ENCODE data around the gene DLEC1. TPM values are rescaled to one million over a fixed set of nuclear protein-coding genes. Genes with fewer than 3 reads are reported as not detected.

Gene DLEC1
- total and polyA plus RNA-seq, 5 donors, result 0.23 to 1.0 (median 0.48) TPM

- peak; percentile 23 to 33 for ATAC-seq
- DNase-seq, result peak; percentile 69 to 88 (median 88)
- H3K9me3 ChIP-seq (ENCODE audit: control insufficient read depth, low read length), result no peaks in the 10 kb centered on the region
- H3K27me3 ChIP-seq (ENCODE audit: control insufficient read depth, insufficient read depth), result no peaks in the 10 kb centered on the region
- H3K4me3 ChIP-seq (ENCODE audit: low read length), result no peak overlapping the region
- WGBS, result 35% methylated on average over 7 of the region's 7 CpGs
- no peak overlapping the region for H3K27ac ChIP-seq (ENCODE audit: low read length)
- intact Hi-C loops (cut with DNase I), result no loop called here
- no peaks in the 10 kb centered on the region for H3K4me1 ChIP-seq (ENCODE audit: control insufficient read depth, insufficient read depth, low read length)
Measured at GRCh38 chr3:38003371-38003816, 35.6 kb upstream of the DLEC1 start.

- peak; percentile 52 to 53 for ATAC-seq
- DNase-seq, result peak; percentile 83 to 91 (median 87)
- WGBS, result 68% methylated on average over 11 of the region's 11 CpGs
Measured at GRCh38 chr3:38003817-38004414, 35.1 kb upstream of the DLEC1 start.

GRCh38 chr3:38004415-38005075, 34.5 kb upstream of the DLEC1 start:
- Histone ChIP-seq H3K9me3 (ENCODE audit: control insufficient read depth, low read length) (no peaks in the 10 kb centered on the region), H3K4me3 (ENCODE audit: low read length) (no peak overlapping the region), H3K27me3 (ENCODE audit: control insufficient read depth, insufficient read depth) (no peaks in the 10 kb centered on the region), H3K4me1 (ENCODE audit: control insufficient read depth, insufficient read depth, low read length) (no peaks in the 10 kb centered on the region), H3K27ac (ENCODE audit: low read length) (peak overlapping the region; percentile 38)
- intact Hi-C loops (cut with DNase I), result no loop called here
- peak; percentile 81 to 94 (median 87) for DNase-seq
- peak; percentile 67 to 76 for ATAC-seq
- WGBS, result 64% methylated on average over 14 of the region's 14 CpGs

More at GRCh38 chr3:38003817-38004414, 35.1 kb upstream of the DLEC1 start:
- H3K4me3 ChIP-seq (ENCODE audit: low read length), result no peak overlapping the region
- no peaks in the 10 kb centered on the region for H3K27me3 ChIP-seq (ENCODE audit: control insufficient read depth, insufficient read depth)
- intact Hi-C loops (cut with DNase I), result no loop called here
- peak overlapping the region; percentile 34 for H3K27ac ChIP-seq (ENCODE audit: low read length)
- no peaks in the 10 kb centered on the region for H3K9me3 ChIP-seq (ENCODE audit: control insufficient read depth, low read length)
- no peaks in the 10 kb centered on the region for H3K4me1 ChIP-seq (ENCODE audit: control insufficient read depth, insufficient read depth, low read length)

GRCh38 chr3:38005076-38006020, 33.7 kb upstream of the DLEC1 start:
- intact Hi-C loops (cut with DNase I), result no loop called here
- peak; percentile 48 to 66 for ATAC-seq
- H3K27ac ChIP-seq (ENCODE audit: low read length), result peak overlapping the region; percentile 38
- DNase-seq, result peak; percentile 85 to 95 (median 93)
- 68% methylated on average over 15 of the region's 15 CpGs for WGBS
- no peaks in the 10 kb centered on the region for H3K27me3 ChIP-seq (ENCODE audit: control insufficient read depth, insufficient read depth)
- no peak overlapping the region for H3K4me3 ChIP-seq (ENCODE audit: low read length)
- H3K4me1 ChIP-seq (ENCODE audit: control insufficient read depth, insufficient read depth, low read length), result no peaks in the 10 kb centered on the region
- H3K9me3 ChIP-seq (ENCODE audit: control insufficient read depth, low read length), result no peaks in the 10 kb centered on the region

GRCh38 chr3:38006031-38006430, 33.0 kb upstream of the DLEC1 start:
- WGBS, result 87% methylated on average over 5 of the region's 5 CpGs
- intact Hi-C loops (cut with DNase I), result no loop called here
- ATAC-seq (no peak), DNase-seq (peak in 2 of 3 donors; percentile 18 to 49)
- H3K4me1 ChIP-seq (ENCODE audit: control insufficient read depth, insufficient read depth, low read length), result no peaks in the 10 kb centered on the region
- no peaks in the 10 kb centered on the region for H3K27me3 ChIP-seq (ENCODE audit: control insufficient read depth, insufficient read depth)
- no peak overlapping the region for H3K4me3 ChIP-seq (ENCODE audit: low read length)
- H3K9me3 ChIP-seq (ENCODE audit: control insufficient read depth, low read length), result no peaks in the 10 kb centered on the region
- H3K27ac ChIP-seq (ENCODE audit: low read length), result no peak overlapping the region

GRCh38 chr3:38006445-38006995, 32.5 kb upstream of the DLEC1 start:
- no peak for ATAC-seq
- Histone ChIP-seq H3K9me3 (ENCODE audit: control insufficient read depth, low read length) (no peaks in the 10 kb centered on the region), H3K27me3 (ENCODE audit: control insufficient read depth, insufficient read depth) (no peaks in the 10 kb centered on the region), H3K4me1 (ENCODE audit: control insufficient read depth, insufficient read depth, low read length) (no peaks in the 10 kb centered on the region), H3K27ac (ENCODE audit: low read length) (no peak overlapping the region), H3K4me3 (ENCODE audit: low read length) (no peak overlapping the region)
- peak in 1 of 3 donors; percentile 62 for DNase-seq
- 94% methylated on average over 16 of the region's 16 CpGs for WGBS
- intact Hi-C loops (cut with DNase I), result no loop called here

- no peaks in the 10 kb centered on the region for H3K9me3 ChIP-seq (ENCODE audit: control insufficient read depth, low read length)
- intact Hi-C loops (cut with DNase I), result no loop called here
- H3K27me3 ChIP-seq (ENCODE audit: control insufficient read depth, insufficient read depth), result no peaks in the 10 kb centered on the region
- ATAC-seq (no peak), DNase-seq (peak; percentile 14 to 61 (median 47))
- H3K4me1 ChIP-seq (ENCODE audit: control insufficient read depth, insufficient read depth, low read length), result no peaks in the 10 kb centered on the region
- no peak overlapping the region for H3K27ac ChIP-seq (ENCODE audit: low read length)
- no peak overlapping the region for H3K4me3 ChIP-seq (ENCODE audit: low read length)
- WGBS, result 95% methylated on average over 7 of the region's 7 CpGs
Measured at GRCh38 chr3:38007754-38008090, 31.3 kb upstream of the DLEC1 start.

GRCh38 chr3:38008191-38008701, 30.8 kb upstream of the DLEC1 start:
- no peaks in the 10 kb centered on the region for H3K4me1 ChIP-seq (ENCODE audit: control insufficient read depth, insufficient read depth, low read length)
- no peak for ATAC-seq
- intact Hi-C loops (cut with DNase I), result no loop called here

GRCh38 chr3:38008971-38009580, 29.9 kb upstream of the DLEC1 start:
- Histone ChIP-seq H3K4me3 (ENCODE audit: low read length) (no peak overlapping the region), H3K27ac (ENCODE audit: low read length) (no peak overlapping the region), H3K9me3 (ENCODE audit: control insufficient read depth, low read length) (no peaks in the 10 kb centered on the region), H3K4me1 (ENCODE audit: control insufficient read depth, insufficient read depth, low read length) (no peaks in the 10 kb centered on the region), H3K27me3 (ENCODE audit: control insufficient read depth, insufficient read depth) (no peaks in the 10 kb centered on the region)
- ATAC-seq, result no peak
- intact Hi-C loops (cut with DNase I), result no loop called here
- 87% methylated on average over 16 of the region's 16 CpGs for WGBS
- DNase-seq, result peak; percentile 8 to 44 (median 29)

More at GRCh38 chr3:38008191-38008701, 30.8 kb upstream of the DLEC1 start:
- Histone ChIP-seq H3K4me3 (ENCODE audit: low read length) (no peak overlapping the region), H3K27ac (ENCODE audit: low read length) (no peak overlapping the region), H3K27me3 (ENCODE audit: control insufficient read depth, insufficient read depth) (no peaks in the 10 kb centered on the region), H3K9me3 (ENCODE audit: control insufficient read depth, low read length) (no peaks in the 10 kb centered on the region)
- WGBS, result 87% methylated on average over 19 of the region's 19 CpGs
- peak; percentile 33 to 74 (median 67) for DNase-seq

GRCh38 chr3:38009807-38010591, 29.0 kb upstream of the DLEC1 start:
- peak in 2 of 3 donors; percentile 21 to 52 for DNase-seq

More at GRCh38 chr3:38009807-38010591, 29.0 kb upstream of the DLEC1 start:
- no peak overlapping the region for H3K27ac ChIP-seq (ENCODE audit: low read length)
- intact Hi-C loops (cut with DNase I), result no loop called here
- ATAC-seq, result no peak
- H3K27me3 ChIP-seq (ENCODE audit: control insufficient read depth, insufficient read depth), result no peaks in the 10 kb centered on the region
- 92% methylated on average over 27 of the region's 27 CpGs for WGBS
- no peaks in the 10 kb centered on the region for H3K4me1 ChIP-seq (ENCODE audit: control insufficient read depth, insufficient read depth, low read length)
- H3K9me3 ChIP-seq (ENCODE audit: control insufficient read depth, low read length), result no peaks in the 10 kb centered on the region
- H3K4me3 ChIP-seq (ENCODE audit: low read length), result no peak overlapping the region
